Fibroblast of gingiva (primary cell): ENCODE data around the gene MICOS13.

Experiments used
- DNase-seq: peaks from one replicate; pipeline ENCODE4 v3.0.0-alpha.2; 2011; ENCODE audit warnings: low read depth

The MICOS13 gene

GRCh38 chr19:5667751-5668271, 12.5 kb downstream of the MICOS13 start:
- no peak for DNase-seq

DNA sequence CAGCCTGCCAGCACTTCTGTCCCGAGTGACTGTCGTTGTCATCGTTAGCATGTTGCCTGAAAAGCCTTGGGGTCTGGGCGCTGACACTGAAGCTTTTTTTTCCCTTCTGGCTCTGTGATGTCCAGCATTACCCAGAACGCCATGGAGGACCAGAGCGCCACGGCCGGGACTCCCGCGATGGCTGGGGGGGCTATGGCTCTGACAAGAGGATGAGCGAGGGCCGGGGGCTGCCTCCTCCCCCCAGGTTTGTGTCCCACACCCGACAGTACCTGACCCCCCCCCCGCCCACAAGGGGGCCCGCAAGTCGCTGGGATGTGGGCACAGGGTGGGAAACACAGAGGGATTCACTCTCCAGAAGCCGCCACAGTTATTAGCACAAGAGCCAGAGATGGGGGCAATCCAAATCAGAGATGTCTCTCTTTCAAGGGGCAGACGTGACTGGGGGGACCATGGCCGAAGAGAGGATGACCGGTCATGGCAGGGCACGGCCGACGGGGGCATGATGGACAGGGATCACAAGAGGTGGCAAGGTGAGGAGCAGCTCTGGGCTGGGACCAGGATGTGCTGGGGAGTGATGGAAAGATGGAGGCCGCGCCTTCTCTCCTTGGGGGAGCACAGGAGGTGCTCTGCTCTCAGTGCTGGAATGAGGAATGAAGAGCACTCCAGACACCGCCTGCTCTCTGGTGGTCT, 13.2 kb downstream of the MICOS13 start:
- no peak for DNase-seq

GRCh38 chr19:5665781-5666513, 14.4 kb downstream of the MICOS13 start:
- DNase-seq, result peak; percentile 53

GRCh38 chr19:5664515-5664914, 15.8 kb downstream of the MICOS13 start:
- no peak for DNase-seq

- DNase-seq, result no peak
Observed at GRCh38 chr19:5663904-5664303, 16.4 kb downstream of the MICOS13 start.

DNA sequence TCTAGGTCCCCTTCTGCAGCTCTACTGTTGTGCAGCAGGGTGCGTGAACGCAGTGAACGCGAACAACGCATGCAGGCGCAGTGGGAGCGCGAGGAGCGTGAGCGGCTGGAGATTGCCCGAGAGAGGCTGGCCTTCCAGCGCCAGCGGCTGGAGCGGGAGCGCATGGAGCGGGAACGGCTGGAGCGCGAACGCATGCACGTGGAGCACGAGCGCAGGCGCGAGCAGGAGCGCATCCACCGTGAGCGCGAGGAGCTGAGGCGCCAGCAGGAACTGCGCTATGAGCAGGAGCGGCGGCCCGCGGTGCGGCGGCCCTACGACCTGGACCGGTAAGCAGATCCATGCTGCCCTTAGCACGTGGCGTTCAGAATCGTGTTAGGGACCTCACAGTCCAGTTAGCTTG, 18.8 kb downstream of the MICOS13 start:
- DNase-seq, result no peak

GRCh38 chr19:5655412-5655811, 24.9 kb downstream of the MICOS13 start:
- DNase-seq, result no peak

DNA sequence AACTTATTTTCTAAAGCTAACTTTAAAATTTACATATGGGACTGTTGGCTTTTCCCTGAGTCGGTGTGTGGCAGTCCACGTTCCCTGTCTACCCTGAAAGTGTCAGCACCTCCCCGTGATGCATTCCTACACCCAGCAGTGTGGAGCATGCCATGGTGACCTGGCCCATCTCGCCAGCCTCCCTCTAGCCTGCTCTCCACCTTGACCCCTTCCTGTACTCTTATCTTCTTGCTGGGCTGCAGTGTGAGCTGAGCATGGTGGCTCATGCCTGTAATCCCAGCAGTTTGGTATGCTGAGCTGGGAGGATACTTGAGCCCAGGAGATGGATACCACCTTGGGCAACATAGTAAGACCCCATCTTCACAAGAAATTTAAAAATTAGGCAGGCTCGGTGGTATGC, 25.4 kb downstream of the MICOS13 start:
- no peak for DNase-seq

DNA sequence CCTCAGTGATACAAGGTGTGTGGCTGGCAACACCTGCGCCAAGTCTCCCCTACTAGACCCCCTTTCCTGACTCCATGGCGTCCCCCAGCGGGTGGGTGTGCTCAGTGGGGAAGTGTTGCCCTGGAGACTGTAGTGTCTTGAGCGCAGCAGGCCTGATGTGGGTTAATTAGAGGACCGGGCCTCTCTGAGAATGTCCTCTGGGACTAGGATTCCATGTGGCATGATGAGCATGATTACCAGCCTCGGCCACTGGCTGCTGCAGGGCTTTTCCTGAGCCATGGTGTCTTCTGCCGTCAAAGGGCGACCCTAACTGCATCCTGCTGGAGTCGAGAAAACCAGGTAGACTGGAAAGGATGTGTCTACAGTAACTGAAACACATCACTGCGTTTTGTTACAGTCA, 28.1 kb downstream of the MICOS13 start:
- DNase-seq, result no peak

DNA sequence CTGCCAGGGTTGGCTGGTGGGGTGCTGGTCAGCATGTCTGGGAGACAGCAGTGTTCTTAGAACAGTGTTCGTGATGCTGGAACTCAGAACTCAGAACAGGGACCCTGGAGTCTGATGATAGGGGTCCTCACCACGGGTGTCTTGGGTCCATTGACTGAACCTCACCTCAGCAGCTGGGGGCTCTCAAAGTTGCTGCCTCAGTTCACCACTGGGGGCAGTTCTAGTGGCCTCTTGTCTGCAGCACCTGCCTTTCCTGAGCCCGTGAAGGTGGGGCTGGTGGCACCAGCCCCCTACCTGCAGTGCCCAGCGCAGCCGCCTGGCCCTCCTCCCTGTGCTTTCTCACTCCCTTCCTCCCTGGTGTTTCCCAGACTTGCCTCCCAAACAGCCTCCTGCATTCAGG, 29.0 kb downstream of the MICOS13 start:
- DNase-seq, result no peak

DNA sequence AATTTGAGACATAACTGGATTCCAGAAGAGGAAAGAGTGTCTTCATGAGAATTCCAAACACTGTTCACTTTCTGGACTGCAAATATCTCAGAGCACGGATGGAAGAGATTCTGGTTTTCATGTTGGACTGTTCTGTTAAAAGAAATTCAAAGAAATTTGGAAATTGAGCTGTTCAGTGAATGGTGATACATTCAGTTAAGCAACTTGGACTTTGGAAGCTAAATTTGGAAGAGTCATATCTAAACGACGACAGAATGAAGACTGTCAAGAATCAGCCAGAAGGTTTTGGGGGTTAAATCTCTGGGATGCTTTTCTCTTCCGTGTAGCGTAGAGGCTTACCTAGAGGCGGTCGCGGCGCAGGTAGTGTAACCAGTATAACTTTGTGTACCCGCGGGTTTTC, 31.9 kb downstream of the MICOS13 start:
- DNase-seq, result no peak

GRCh38 chr19:5646703-5647102, 33.6 kb downstream of the MICOS13 start:
- DNase-seq, result no peak

GRCh38 chr19:5645409-5645808, 34.9 kb downstream of the MICOS13 start:
- no peak for DNase-seq

DNA sequence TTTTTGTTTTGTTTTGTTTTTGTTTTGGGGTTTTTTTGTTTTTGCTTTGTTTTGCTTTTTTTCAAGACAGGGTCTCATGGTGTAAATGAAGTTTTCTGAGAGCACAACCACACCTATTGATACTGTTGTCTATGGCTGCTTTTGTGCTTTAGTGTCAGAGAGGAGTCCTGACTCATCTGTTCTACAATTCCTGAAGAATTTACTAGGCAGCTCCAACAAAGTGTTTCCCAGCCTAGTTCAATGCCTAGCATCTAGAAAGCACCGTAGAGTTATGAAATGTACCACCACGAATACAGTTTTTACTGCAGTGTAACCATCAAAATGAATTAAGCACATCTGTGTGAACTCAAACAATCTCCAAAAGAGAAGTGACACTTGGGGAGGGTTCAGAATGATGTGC, 36.3 kb downstream of the MICOS13 start:
- DNase-seq, result no peak

DNA sequence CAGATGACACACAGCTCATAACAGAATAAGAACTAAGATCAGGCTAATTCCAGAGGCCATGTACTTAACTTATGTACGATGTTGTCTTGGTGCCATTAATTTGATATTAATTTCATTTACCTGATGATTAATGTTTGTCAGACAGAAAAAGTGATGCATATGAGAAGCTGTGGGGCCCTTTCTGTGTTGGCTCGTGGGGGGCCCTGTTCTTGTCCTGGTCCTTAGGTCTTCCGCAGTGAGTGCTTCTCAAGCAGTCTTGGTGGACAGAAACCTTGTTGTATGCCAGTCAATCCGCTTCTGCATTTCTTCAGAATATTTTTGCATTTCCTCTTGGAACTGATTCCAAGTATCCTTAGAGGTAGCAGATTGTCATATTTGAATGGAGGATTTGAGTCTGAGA, 37.3 kb downstream of the MICOS13 start:
- no peak for DNase-seq

GRCh38 chr19:5642204-5642603, 38.1 kb downstream of the MICOS13 start:
- DNase-seq, result no peak

DNA sequence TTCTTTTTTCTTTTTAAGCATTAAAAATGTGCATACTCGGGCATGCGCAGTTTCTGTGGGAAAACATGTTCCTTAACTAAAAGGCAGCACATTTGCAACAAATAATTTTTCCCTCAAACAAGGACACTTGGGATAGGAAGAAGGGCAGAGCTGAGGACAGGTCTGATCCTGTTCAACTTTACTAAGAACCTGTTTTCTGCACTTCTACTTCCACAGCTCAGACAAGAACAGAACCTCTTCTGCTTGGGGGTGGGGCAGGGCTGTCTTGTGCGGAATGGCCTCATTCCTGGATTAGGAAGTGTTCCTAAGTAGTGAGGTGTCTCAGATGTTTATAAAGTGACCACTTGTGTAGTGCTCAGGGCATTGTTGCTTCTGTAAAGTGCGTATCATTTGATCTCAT, 39.1 kb downstream of the MICOS13 start:
- no peak for DNase-seq

GRCh38 chr19:5637971-5638370, 42.3 kb downstream of the MICOS13 start:
- DNase-seq, result peak; percentile 51

GRCh38 chr19:5635427-5635826, 44.9 kb downstream of the MICOS13 start:
- DNase-seq, result no peak

- no peak for DNase-seq
Observed at GRCh38 chr19:5632657-5633056, 47.7 kb downstream of the MICOS13 start.

DNA sequence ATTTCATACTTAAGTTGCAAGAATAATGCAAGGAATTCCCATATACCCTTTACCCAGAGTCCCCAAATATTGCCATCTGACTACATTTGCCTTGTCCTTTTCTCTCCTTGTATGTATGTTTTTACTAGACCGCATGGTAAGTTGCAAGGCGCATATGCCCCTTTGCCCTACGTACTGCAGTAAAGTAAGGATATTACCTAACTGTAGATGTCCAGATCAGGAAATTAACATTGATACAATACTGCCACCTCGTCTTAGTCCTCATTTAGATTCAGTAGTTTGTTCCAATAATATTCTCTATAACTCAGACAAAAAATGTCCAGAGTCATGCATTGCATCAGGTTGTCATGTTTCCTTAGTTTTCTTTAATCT, 48.1 kb downstream of the MICOS13 start:
- DNase-seq, result no peak

DNA sequence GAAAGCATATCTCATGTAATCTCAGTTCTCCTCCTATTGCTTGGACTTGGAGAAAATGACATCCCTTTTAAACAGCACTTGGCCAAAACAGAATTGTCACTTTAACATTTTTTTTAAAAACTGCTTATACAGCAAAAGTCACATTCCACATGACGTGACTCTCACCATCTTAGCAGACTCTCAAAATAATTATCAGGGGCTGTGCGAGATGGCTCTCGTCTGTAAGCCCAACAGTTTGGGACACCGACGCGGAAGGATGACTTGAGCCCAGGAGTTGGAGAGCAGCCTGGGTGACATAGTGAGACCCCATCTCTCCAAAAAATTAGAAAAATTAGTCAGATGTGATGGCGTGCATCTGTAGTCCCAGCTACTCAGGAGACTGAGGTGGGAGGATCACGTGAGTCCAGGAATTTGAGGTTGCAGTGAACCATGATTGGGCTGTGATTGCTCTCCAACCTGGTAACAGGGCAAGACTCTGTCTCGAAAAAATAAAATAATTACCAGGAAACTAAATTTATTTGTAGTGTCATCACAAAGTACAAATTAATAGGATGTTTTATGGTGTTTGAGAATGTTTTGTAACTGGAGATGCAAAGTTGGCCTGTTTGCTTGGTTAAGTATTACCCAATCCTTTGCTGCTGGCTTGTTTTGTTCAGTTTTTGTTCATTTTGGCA, 48.6 kb downstream of the MICOS13 start:
- DNase-seq, result peak; percentile 70

DNA sequence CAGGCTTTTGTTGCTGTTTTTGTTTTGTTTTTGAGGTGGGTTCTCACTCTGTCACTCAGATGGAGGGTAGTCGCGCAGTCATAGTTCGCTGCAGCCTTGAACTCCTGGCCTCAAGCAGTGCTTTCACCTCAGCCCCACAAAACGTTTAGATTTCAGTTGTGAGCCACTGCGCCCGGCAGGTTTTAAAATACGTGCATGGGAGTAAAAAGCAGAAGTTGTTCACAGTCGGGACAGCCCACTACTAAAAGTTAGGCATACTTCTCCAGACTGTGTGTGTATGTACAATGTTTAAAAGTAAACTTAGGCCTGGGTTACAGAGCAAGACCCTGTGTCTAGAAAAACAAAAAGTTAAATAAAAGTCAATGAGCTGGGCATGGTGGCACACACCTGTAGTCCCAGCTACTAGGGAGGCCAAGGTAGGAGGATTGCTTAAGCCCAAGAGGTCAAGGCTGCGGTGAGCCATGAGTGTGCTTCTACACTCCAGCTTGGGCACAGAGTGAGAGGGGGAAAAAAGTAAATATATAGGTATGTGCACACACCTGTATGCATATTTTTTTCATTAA, 51.3 kb downstream of the MICOS13 start:
- DNase-seq, result no peak
